Cardiac muscle cell (in vitro differentiated cells and primary cell): ENCODE measurements around the gene HMGCR. TPM values are rescaled to one million over a fixed set of nuclear protein-coding genes. Genes with fewer than 3 reads are reported as not detected.
"Not testable (repeated sequence)": the region's sequence is repeated elsewhere in the genome, so short reads cannot be mapped to it uniquely, and the experiment has no call there.

Experiments used
- DNase-seq, 2 donors: peaks; one replicate each; pipeline versions ENCODE4 v3.0.0 to v3.0.0-alpha.2; 2010 to 2017; ENCODE audit warnings: low read depth in 1 of 2, low spot score in 1 of 2
- H3K27ac ChIP-seq: fragments of 200-600 bp; sonication (generic); 2 replicates; pipeline ENCODE4 v1.5.1; 2016
- H3K27me3 ChIP-seq: fragments of 200-600 bp; sonication (generic); 2 replicates; pipeline ENCODE4 v1.6.0; 2016; ENCODE audit warnings: control low read depth
- H3K36me3 ChIP-seq: fragments of 200-600 bp; sonication (generic); 2 replicates; pipeline ENCODE4 v1.5.1; 2016; ENCODE audit warnings: control low read depth
- H3K4me1 ChIP-seq: fragments of 200-600 bp; sonication (generic); 2 replicates; pipeline ENCODE4 v1.8.1; 2017; ENCODE audit warnings: low read depth, mild to moderate bottlenecking, mixed run types
- H3K4me3 ChIP-seq: fragments of 200-600 bp; sonication (generic); 2 replicates; pipeline ENCODE4 v1.5.1; 2016; ENCODE audit warnings: mild to moderate bottlenecking
- H3K9me3 ChIP-seq: fragments of 200-600 bp; sonication (generic); 2 replicates; pipeline ENCODE4 v1.5.1; 2017; ENCODE audit warnings: low read depth, mild to moderate bottlenecking, control low read depth
- CTCF ChIP-seq: IDR thresholded peaks from 2 replicates; pipeline ENCODE4 v1.5.1; 2012; ENCODE audit warnings: low read depth, mild to moderate bottlenecking, low read length
- polyA plus RNA-seq: library from polyadenylated mRNA; unstranded; fragments of >200 nt; fragmentation: Nextera tagmentation; extraction: Ambion mirVana; gene quantifications from 2 replicates; pipeline ENCODE4 v1.2.1, GENCODE V29; 2016
- total RNA-seq: library from RNA; depleted of rRNA; stranded (reverse); fragments of >200 nt; gene quantifications from 2 replicates; pipeline ENCODE4 v1.2.3, GENCODE V29; 2016

HMGCR gene
- total RNA-seq (34.0 and 72.9 TPM in 2 replicates), polyA plus RNA-seq (42.2 and 68.9 TPM in 2 replicates)

- Histone ChIP-seq H3K27me3 (no peaks in the 10 kb centered on the region), H3K9me3 (no peaks in the 10 kb centered on the region), H3K4me3 (peak within 1 kb of the TSS; percentile 72), H3K27ac (peak within 1 kb of the TSS; percentile 98), H3K4me1 (peaks cover 27% of the 10 kb centered on the region), H3K36me3 (no peaks in the 10 kb centered on the region)
- peak; percentile 99 to 100 for DNase-seq
- peak; percentile 7 for TF ChIP-seq CTCF
Observed at GRCh38 chr5:75336615-75337336, at the start of gene HMGCR. Gene HMGCR (plus strand): TSS chr5:75337220. CDS start chr5:75342606, 5,386 bp downstream.

GRCh38 chr5:75291844-75292243 is 45.2 kb upstream of the HMGCR start:
- not testable (repeated sequence) for DNase-seq, H3K36me3 ChIP-seq, H3K4me1 ChIP-seq, H3K27me3 ChIP-seq, H3K9me3 ChIP-seq, H3K4me3 ChIP-seq, H3K27ac ChIP-seq

- no peak overlapping the region for H3K4me3 ChIP-seq
- no peak for TF ChIP-seq CTCF
- no peaks in the 10 kb centered on the region for H3K27me3 ChIP-seq
- no peak for DNase-seq
- H3K4me1 ChIP-seq: no peaks in the 10 kb centered on the region
- no peaks in the 10 kb centered on the region for H3K36me3 ChIP-seq
- H3K9me3 ChIP-seq: no peaks in the 10 kb centered on the region
- H3K27ac ChIP-seq: no peak overlapping the region
Observed at GRCh38 chr5:75300084-75300483, 36.9 kb upstream of the HMGCR start.

- no peak for TF ChIP-seq CTCF
- no peaks in the 10 kb centered on the region for H3K36me3 ChIP-seq
- no peak overlapping the region for H3K27ac ChIP-seq
- H3K27me3 ChIP-seq: no peaks in the 10 kb centered on the region
- no peaks in the 10 kb centered on the region for H3K4me1 ChIP-seq
- no peak for DNase-seq
- no peaks in the 10 kb centered on the region for H3K9me3 ChIP-seq
- no peak overlapping the region for H3K4me3 ChIP-seq
Observed at GRCh38 chr5:75303419-75303818, 33.6 kb upstream of the HMGCR start.

- H3K4me1 ChIP-seq, H3K27me3 ChIP-seq, DNase-seq, H3K36me3 ChIP-seq, H3K9me3 ChIP-seq, H3K27ac ChIP-seq, H3K4me3 ChIP-seq: not testable (repeated sequence)
Observed at GRCh38 chr5:75304486-75304885, 32.5 kb upstream of the HMGCR start.

- DNase-seq: peak in 1 of 2 donors; percentile 36
- TF ChIP-seq CTCF: no peak
- Histone ChIP-seq H3K36me3 (no peaks in the 10 kb centered on the region), H3K9me3 (no peaks in the 10 kb centered on the region), H3K27ac (no peak overlapping the region), H3K4me1 (no peaks in the 10 kb centered on the region), H3K4me3 (no peak overlapping the region), H3K27me3 (no peaks in the 10 kb centered on the region)
Observed at GRCh38 chr5:75306746-75307145, 30.3 kb upstream of the HMGCR start.

- Histone ChIP-seq H3K4me3 (no peak overlapping the region), H3K4me1 (no peaks in the 10 kb centered on the region), H3K27ac (no peak overlapping the region), H3K27me3 (no peaks in the 10 kb centered on the region), H3K36me3 (no peaks in the 10 kb centered on the region), H3K9me3 (no peaks in the 10 kb centered on the region)
- no peak for TF ChIP-seq CTCF
- no peak for DNase-seq
Observed at GRCh38 chr5:75310212-75310611, 26.8 kb upstream of the HMGCR start.

- not testable (repeated sequence) for H3K4me3 ChIP-seq, DNase-seq, H3K4me1 ChIP-seq, H3K9me3 ChIP-seq, H3K27me3 ChIP-seq, H3K27ac ChIP-seq, H3K36me3 ChIP-seq
Observed at GRCh38 chr5:75319148-75319547, 17.9 kb upstream of the HMGCR start.
